K562 (cell line): ENCODE results near the gene MID1IP1. TPM values are rescaled to one million over a fixed set of nuclear protein-coding genes. Genes with fewer than 3 reads are reported as not detected.

Experiments used
- DNMT1 ChIP-seq: fragments of 450-650 bp; IDR thresholded peaks from 2 replicates; pipeline ENCODE4 v1.6.1; 2016; ENCODE audit warnings: antibody characterized with exemption, mild to moderate bottlenecking
- EWSR1 ChIP-seq: fragments of 450-650 bp; IDR thresholded peaks from 2 replicates; pipeline ENCODE4 v1.6.1; 2018; ENCODE audit warnings: borderline replicate concordance, mild to moderate bottlenecking, low read depth, moderate library complexity; ENCODE audit not compliant: partially characterized antibody
- HDAC6 ChIP-seq: IDR thresholded peaks from 2 replicates; pipeline ENCODE4 v1.6.1; 2012; ENCODE audit warnings: low read depth, mild to moderate bottlenecking, control low read depth, inconsistent platforms, low read length, moderate library complexity
- HMGN3 ChIP-seq: IDR thresholded peaks from 2 replicates; pipeline ENCODE4 v1.6.1; 2011; ENCODE audit warnings: borderline replicate concordance, low read depth, mild to moderate bottlenecking, mixed read lengths, low read length; ENCODE audit not compliant: insufficient read length; ENCODE audit errors: extremely low read depth
- KAT8 ChIP-seq: fragments of 450-650 bp; IDR thresholded peaks from 2 replicates; pipeline ENCODE4 v1.6.1; 2016; ENCODE audit warnings: low read depth, mild to moderate bottlenecking
- MBD2 ChIP-seq: sonication (generic); IDR thresholded peaks from 2 replicates; pipeline ENCODE4 v1.6.1; 2016; ENCODE audit warnings: low read depth, borderline replicate concordance
- MTF1 ChIP-seq: fragments of 250-450 bp; sonication (Bioruptor Pico); IDR thresholded peaks from 2 replicates; pipeline ENCODE4 v1.9.0; 2021; ENCODE audit warnings: moderate library complexity, mild to moderate bottlenecking, inconsistent platforms, borderline replicate concordance
- NR2C2 ChIP-seq, 2 experiments: fragments of 200-800 bp in 1 of 2; sonication (Bioruptor generic) in 1 of 2; sonication (generic) in 1 of 2; formaldehyde crosslinking in 1 of 2; IDR thresholded peaks; 2 replicates each; pipeline versions ENCODE4 v1.6.1 to v1.8.0; 2016 to 2022; ENCODE audit warnings: mild to moderate bottlenecking in 1 of 2, missing compliant biosample characterization in 1 of 2, missing genetic modification characterization in 1 of 2, missing genetic modification reagents in 1 of 2
- PHB ChIP-seq: fragments of 250-450 bp; sonication (Bioruptor Pico); IDR thresholded peaks from 2 replicates; pipeline ENCODE4 v1.5.0; 2021
- PHF8 ChIP-seq: fragments of 200-600 bp; sonication (generic); IDR thresholded peaks from 2 replicates; pipeline ENCODE4 v1.6.1; 2012; ENCODE audit warnings: mixed run types, mild to moderate bottlenecking, inconsistent platforms, low read length, moderate library complexity, borderline replicate concordance
- SIX5 ChIP-seq, 2 experiments: IDR thresholded peaks; 2 replicates each; pipeline ENCODE4 v1.6.1; 2011; ENCODE audit warnings: low read length in 2 of 2, borderline replicate concordance in 1 of 2, low read depth in 1 of 2, mild to moderate bottlenecking in 1 of 2, moderate library complexity in 1 of 2; ENCODE audit not compliant: insufficient read depth in 1 of 2
- STAT6 ChIP-seq: sonication (generic); formaldehyde crosslinking; IDR thresholded peaks from 2 replicates; pipeline ENCODE4 v1.8.1; 2023; ENCODE audit warnings: mild to moderate bottlenecking, missing genetic modification reagents
- SUPT5H ChIP-seq: fragments of 450-650 bp; IDR thresholded peaks from 2 replicates; pipeline ENCODE4 v1.6.1; 2016
- ZNF140 ChIP-seq: fragments of 250-450 bp; sonication (Bioruptor Pico); IDR thresholded peaks from 2 replicates; pipeline ENCODE4 v1.8.0; 2021; ENCODE audit warnings: moderate library complexity, mild to moderate bottlenecking, inconsistent platforms
- polyA plus RNA-seq, 8 experiments: library from polyadenylated mRNA; depleted of rRNA in 4 of 8; stranded (reverse) in 5 of 8; unstranded in 3 of 8; fragments of >200 nt; fragmentation: Nextera tagmentation in 2 of 8; fragmentation: Illumina TruSeq in 1 of 8; extraction: Ambion mirVana in 2 of 8; extraction: Trizol in 1 of 8; gene quantifications; 2 replicates each; pipeline versions ENCODE4 v1.2.1 to v1.2.3, GENCODE V29; 2011 to 2014; ENCODE audit warnings: inconsistent platforms in 1 of 8, missing spikeins in 1 of 8
- total RNA-seq, 7 experiments: library from RNA; depleted of rRNA in 6 of 7; stranded (reverse); fragments of >200 nt in 6 of 7; fragmentation: Illumina TruSeq in 2 of 7; extraction: Trizol in 2 of 7; gene quantifications; 2 replicates each; pipeline versions ENCODE4 v1.2.1 to v1.2.3, GENCODE V29; 2011 to 2021; ENCODE audit warnings: low replicate concordance in 1 of 7
- TF ChIP-seq, protein P1 (sequence below): fragments of 250-450 bp; sonication (Bioruptor Pico); IDR thresholded peaks from 2 replicates; pipeline ENCODE4 v1.4.0; 2020
- TF ChIP-seq, protein P2 (sequence below): sonication (generic); formaldehyde crosslinking; IDR thresholded peaks from 2 replicates; pipeline ENCODE4 v1.8.0; 2022; ENCODE audit warnings: mild to moderate bottlenecking, missing genetic modification reagents

The MID1IP1 gene
- total and polyA plus RNA-seq, 9 of the 15 experiments (the other 6 are each of a cell fraction or from before 2014, with no cell fraction given), result 0.51 to 102 (median 27.5) TPM

GRCh38 chrX:38803588-38804431 lies 2.6 kb downstream of the MID1IP1 start (continued):
- TF ChIP-seq STAT6 (CRISPR knock-in tag) (no peak), SUPT5H (peak; percentile 91), HDAC6 (no peak), ZNF140 (CRISPR knock-in tag) (no peak), DNMT1 (no peak), MBD2 (peak; percentile 50; the same call in 1 of the 2 replicates), NR2C2 (CRISPR knock-in tag; IDR thresholded peaks at IDR 0.05) (no peak), NR2C2 (tag; IDR thresholded peaks at IDR 0.05) (no peak; the same call in 1 of the 2 replicates), HMGN3 (peak; percentile 35), PHB (CRISPR knock-in tag) (0 out of 2 replicates have a peak, but pooled peaks have one; percentile 15), PHF8 (peak; percentile 45; the same call in 1 of the 2 replicates), KAT8 (no peak), MTF1 (CRISPR knock-in tag) (no peak), EWSR1 (no peak), SIX5 (IDR thresholded peaks at IDR 0.05; ENCODE audit: borderline replicate concordance in 1 of 2, insufficient read depth in 1 of 2, low read depth in 1 of 2, low read length in 2 of 2) (no peak)
- TF ChIP-seq, protein P1, sequence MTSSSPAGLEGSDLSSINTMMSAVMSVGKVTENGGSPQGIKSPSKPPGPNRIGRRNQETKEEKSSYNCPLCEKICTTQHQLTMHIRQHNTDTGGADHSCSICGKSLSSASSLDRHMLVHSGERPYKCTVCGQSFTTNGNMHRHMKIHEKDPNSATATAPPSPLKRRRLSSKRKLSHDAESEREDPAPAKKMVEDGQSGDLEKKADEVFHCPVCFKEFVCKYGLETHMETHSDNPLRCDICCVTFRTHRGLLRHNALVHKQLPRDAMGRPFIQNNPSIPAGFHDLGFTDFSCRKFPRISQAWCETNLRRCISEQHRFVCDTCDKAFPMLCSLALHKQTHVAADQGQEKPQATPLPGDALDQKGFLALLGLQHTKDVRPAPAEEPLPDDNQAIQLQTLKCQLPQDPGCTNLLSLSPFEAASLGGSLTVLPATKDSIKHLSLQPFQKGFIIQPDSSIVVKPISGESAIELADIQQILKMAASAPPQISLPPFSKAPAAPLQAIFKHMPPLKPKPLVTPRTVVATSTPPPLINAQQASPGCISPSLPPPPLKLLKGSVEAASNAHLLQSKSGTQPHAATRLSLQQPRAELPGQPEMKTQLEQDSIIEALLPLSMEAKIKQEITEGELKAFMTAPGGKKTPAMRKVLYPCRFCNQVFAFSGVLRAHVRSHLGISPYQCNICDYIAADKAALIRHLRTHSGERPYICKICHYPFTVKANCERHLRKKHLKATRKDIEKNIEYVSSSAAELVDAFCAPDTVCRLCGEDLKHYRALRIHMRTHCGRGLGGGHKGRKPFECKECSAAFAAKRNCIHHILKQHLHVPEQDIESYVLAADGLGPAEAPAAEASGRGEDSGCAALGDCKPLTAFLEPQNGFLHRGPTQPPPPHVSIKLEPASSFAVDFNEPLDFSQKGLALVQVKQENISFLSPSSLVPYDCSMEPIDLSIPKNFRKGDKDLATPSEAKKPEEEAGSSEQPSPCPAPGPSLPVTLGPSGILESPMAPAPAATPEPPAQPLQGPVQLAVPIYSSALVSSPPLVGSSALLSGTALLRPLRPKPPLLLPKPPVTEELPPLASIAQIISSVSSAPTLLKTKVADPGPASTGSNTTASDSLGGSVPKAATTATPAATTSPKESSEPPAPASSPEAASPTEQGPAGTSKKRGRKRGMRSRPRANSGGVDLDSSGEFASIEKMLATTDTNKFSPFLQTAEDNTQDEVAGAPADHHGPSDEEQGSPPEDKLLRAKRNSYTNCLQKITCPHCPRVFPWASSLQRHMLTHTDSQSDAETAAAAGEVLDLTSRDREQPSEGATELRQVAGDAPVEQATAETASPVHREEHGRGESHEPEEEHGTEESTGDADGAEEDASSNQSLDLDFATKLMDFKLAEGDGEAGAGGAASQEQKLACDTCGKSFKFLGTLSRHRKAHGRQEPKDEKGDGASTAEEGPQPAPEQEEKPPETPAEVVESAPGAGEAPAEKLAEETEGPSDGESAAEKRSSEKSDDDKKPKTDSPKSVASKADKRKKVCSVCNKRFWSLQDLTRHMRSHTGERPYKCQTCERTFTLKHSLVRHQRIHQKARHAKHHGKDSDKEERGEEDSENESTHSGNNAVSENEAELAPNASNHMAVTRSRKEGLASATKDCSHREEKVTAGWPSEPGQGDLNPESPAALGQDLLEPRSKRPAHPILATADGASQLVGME (CRISPR knock-in tag), result 0 out of 2 replicates have a peak, but pooled peaks have one; percentile 19
- TF ChIP-seq, protein P2, sequence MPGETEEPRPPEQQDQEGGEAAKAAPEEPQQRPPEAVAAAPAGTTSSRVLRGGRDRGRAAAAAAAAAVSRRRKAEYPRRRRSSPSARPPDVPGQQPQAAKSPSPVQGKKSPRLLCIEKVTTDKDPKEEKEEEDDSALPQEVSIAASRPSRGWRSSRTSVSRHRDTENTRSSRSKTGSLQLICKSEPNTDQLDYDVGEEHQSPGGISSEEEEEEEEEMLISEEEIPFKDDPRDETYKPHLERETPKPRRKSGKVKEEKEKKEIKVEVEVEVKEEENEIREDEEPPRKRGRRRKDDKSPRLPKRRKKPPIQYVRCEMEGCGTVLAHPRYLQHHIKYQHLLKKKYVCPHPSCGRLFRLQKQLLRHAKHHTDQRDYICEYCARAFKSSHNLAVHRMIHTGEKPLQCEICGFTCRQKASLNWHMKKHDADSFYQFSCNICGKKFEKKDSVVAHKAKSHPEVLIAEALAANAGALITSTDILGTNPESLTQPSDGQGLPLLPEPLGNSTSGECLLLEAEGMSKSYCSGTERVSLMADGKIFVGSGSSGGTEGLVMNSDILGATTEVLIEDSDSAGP (CRISPR knock-in tag), result no peak
